CD4-positive, alpha-beta T cell (primary cell): ENCODE results near the gene DGKI. TPM values are rescaled to one million over a fixed set of nuclear protein-coding genes. Genes with fewer than 3 reads are reported as not detected.

ENCODE experiments used
- ATAC-seq: fragments of 200-7000 bp; cut with Tn5 transposase; one replicate; pipeline ENCODE4 v1.10.0; 2022; ENCODE audit warnings: mild to moderate bottlenecking; ENCODE audit not compliant: poor library complexity
- CTCF ChIA-PET: fragments of 350-600 bp; sonication (Branson Sonifier 250); formaldehyde crosslinking; loops from one replicate; lab custom pipeline; 2021; ENCODE audit warnings: antibody characterized with exemption, inconsistent platforms; lab: Charles Lee
- POLR2A ChIA-PET: fragments of 350-600 bp; sonication (Branson Sonifier 250); formaldehyde crosslinking; loops from one replicate; lab custom pipeline; 2021; ENCODE audit warnings: antibody characterized with exemption, inconsistent platforms; lab: Charles Lee
- DNase-seq, 14 experiments: peaks; one replicate each; pipeline ENCODE4 v3.0.0-alpha.2; 2013 to 2020; ENCODE audit warnings: mixed read lengths in 2 of 14
- H3K27ac ChIP-seq, 2 donors: one replicate each; pipeline versions ENCODE4 v1.5.1 to v1.7.0; 2013; ENCODE audit warnings: low read length in 2 of 2, low read depth in 1 of 2, mild to moderate bottlenecking in 1 of 2
- H3K27me3 ChIP-seq, 2 experiments: 1 replicate in 1 of 2; 2 replicates in 1 of 2; pipeline versions ENCODE4 v1.6.1 to v1.7.0; 2013; ENCODE audit warnings: low read length in 2 of 2, control low read depth in 1 of 2, mild to moderate bottlenecking in 1 of 2, moderate library complexity in 1 of 2; ENCODE audit not compliant: insufficient read depth in 2 of 2, control insufficient read depth in 1 of 2
- H3K36me3 ChIP-seq: one replicate; pipeline ENCODE4 v1.6.1; 2013; ENCODE audit warnings: low read length, control low read depth; ENCODE audit not compliant: insufficient read depth
- H3K4me1 ChIP-seq: one replicate; pipeline ENCODE4 v1.6.1; 2013; ENCODE audit warnings: low read length, control low read depth; ENCODE audit not compliant: insufficient read depth
- H3K4me3 ChIP-seq: one replicate; pipeline ENCODE4 v1.5.1; 2013; ENCODE audit warnings: mild to moderate bottlenecking, low read length, moderate library complexity
- H3K9me3 ChIP-seq, 2 experiments: 1 replicate in 1 of 2; 2 replicates in 1 of 2; pipeline versions ENCODE4 v1.6.1 to v1.7.0; 2013; ENCODE audit warnings: low read length in 2 of 2, mild to moderate bottlenecking in 2 of 2, control low read depth in 1 of 2, moderate library complexity in 1 of 2; ENCODE audit not compliant: control insufficient read depth in 1 of 2, insufficient read depth in 1 of 2
- H3K27ac Mint-ChIP-seq: one replicate; pipeline ENCODE4 v1.8.0; 2020; ENCODE audit warnings: mixed read lengths
- H3K27me3 Mint-ChIP-seq: one replicate; pipeline ENCODE4 v1.8.0; 2021; ENCODE audit warnings: mixed read lengths
- H3K36me3 Mint-ChIP-seq: one replicate; pipeline ENCODE4 v1.8.0; 2021; ENCODE audit warnings: low read depth, mixed read lengths
- H3K4me1 Mint-ChIP-seq: one replicate; pipeline ENCODE4 v1.8.0; 2021; ENCODE audit warnings: low read depth, mixed read lengths
- H3K4me3 Mint-ChIP-seq: one replicate; pipeline ENCODE4 v1.8.0; 2020; ENCODE audit warnings: mild to moderate bottlenecking, mixed read lengths
- H3K9me3 Mint-ChIP-seq: one replicate; pipeline ENCODE4 v1.8.0; 2020; ENCODE audit warnings: mixed read lengths
- intact Hi-C, 2 experiments: fragments of 100-400 bp; cut with DNase I in 1 of 2; cut with micrococcal nuclease in 1 of 2; formaldehyde crosslinking; loops; one replicate each; pipeline versions ENCODE4 v1.15.1 to v1.9.0; 2023 to 2025; cut with DNase I, micrococcal nuclease
- total RNA-seq, 174 experiments: library from RNA in 2 of 174; stranded (reverse) in 2 of 174; gene quantifications; one replicate each; pipeline ENCODE4 v1.2.3 and lab custom pipeline; 2021 to 2026
- TF ChIP-seq, protein P1 (sequence below): fragments of 200-600 bp; IDR thresholded peaks from one replicate; pipeline ENCODE4 v1.8.0; 2022; ENCODE audit warnings: antibody characterized with exemption, mild to moderate bottlenecking

The DGKI gene
- total RNA-seq, 2 experiments from 2014 or later = not detected

DNA sequence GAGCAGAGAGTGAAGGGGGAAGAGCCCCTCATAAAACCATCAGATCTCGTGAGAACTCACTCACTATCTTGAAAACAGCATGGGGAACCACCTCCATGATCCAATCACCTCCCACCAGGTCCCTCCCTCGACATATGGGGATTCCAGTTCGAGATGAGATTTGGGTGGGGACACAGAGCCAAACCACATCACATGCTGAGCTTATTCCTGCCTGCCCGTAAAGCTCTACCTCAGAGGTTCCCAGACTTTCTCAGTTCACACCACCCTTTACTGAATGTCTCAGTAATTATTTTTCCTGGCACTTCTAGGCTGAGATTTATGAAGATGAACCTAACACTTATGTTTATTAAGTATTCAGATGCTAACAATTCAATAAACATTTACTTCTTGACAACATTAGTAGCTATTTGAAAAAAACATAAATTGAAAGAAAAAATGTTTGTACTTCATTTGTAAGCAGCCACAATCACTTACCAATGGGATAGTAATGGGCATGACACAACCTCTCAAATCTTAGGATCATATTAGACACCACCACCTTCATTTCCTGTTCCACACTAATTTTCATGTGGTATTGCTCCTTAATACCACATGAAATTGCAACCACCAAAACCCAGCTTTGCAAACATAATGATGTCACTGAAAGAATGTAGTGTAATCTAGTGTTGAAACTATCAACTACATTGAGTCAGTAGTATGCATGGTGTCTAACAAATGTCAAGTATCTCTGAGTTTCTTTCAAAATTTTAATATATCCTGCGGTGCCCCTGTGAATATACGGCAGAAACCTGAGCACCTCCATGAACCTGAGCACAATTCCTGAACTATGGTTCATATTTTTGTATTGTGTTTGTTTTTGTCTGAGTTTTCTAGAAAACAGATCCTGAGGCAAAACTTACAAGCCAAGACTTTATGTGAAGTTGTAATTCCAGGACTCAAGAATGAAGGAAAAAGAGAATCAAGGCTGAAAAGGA, 4.5 kb upstream of the DGKI start:
- TF ChIP-seq, protein P1, sequence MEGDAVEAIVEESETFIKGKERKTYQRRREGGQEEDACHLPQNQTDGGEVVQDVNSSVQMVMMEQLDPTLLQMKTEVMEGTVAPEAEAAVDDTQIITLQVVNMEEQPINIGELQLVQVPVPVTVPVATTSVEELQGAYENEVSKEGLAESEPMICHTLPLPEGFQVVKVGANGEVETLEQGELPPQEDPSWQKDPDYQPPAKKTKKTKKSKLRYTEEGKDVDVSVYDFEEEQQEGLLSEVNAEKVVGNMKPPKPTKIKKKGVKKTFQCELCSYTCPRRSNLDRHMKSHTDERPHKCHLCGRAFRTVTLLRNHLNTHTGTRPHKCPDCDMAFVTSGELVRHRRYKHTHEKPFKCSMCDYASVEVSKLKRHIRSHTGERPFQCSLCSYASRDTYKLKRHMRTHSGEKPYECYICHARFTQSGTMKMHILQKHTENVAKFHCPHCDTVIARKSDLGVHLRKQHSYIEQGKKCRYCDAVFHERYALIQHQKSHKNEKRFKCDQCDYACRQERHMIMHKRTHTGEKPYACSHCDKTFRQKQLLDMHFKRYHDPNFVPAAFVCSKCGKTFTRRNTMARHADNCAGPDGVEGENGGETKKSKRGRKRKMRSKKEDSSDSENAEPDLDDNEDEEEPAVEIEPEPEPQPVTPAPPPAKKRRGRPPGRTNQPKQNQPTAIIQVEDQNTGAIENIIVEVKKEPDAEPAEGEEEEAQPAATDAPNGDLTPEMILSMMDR = no peak
- H3K4me1 ChIP-seq = peaks cover 9% of the 10 kb centered on the region
- Mint-ChIP-seq H3K36me3 (no peaks in the 10 kb centered on the region), H3K27ac (no peak overlapping the region), H3K27me3 (peaks cover 44% of the 10 kb centered on the region), H3K4me1 (no peaks in the 10 kb centered on the region), H3K4me3 (no peak overlapping the region), H3K9me3 (no peaks in the 10 kb centered on the region)
- ChIA-PET CTCF (no interaction called here), POLR2A (no interaction called here)
- H3K9me3 ChIP-seq = peaks cover 0 to 6% of the 10 kb centered on the region in 2 experiments
- H3K4me3 ChIP-seq = no peak overlapping the region
- intact Hi-C loops = no loop called here
- no peaks in the 10 kb centered on the region for H3K36me3 ChIP-seq
- DNase-seq (no peak), ATAC-seq (no peak)
- H3K27ac ChIP-seq = no peak overlapping the region
- peaks cover 14 to 21% of the 10 kb centered on the region in 2 experiments for H3K27me3 ChIP-seq

- no peaks in the 10 kb centered on the region for H3K9me3 Mint-ChIP-seq
- ATAC-seq (no peak), DNase-seq (no peak)
- TF ChIP-seq, protein P1 = no peak
- Histone ChIP-seq H3K27ac (no peak overlapping the region), H3K4me1 (peaks cover 12% of the 10 kb centered on the region), H3K27me3 (peaks cover 21 to 28% of the 10 kb centered on the region in 2 experiments), H3K9me3 (peaks cover 0 to 6% of the 10 kb centered on the region in 2 experiments), H3K4me3 (no peak overlapping the region), H3K36me3 (no peaks in the 10 kb centered on the region)
- ChIA-PET POLR2A (no interaction called here), CTCF (no interaction called here)
- no peaks in the 10 kb centered on the region for H3K4me1 Mint-ChIP-seq
- H3K27ac Mint-ChIP-seq = no peak overlapping the region
- intact Hi-C loops = no loop called here
- H3K27me3 Mint-ChIP-seq = peaks cover 51% of the 10 kb centered on the region
- H3K36me3 Mint-ChIP-seq = no peaks in the 10 kb centered on the region
- H3K4me3 Mint-ChIP-seq = no peak overlapping the region
These were observed 3.8 kb upstream of the DGKI start for GRCh38 chr7:137850571-137850970.

DNA sequence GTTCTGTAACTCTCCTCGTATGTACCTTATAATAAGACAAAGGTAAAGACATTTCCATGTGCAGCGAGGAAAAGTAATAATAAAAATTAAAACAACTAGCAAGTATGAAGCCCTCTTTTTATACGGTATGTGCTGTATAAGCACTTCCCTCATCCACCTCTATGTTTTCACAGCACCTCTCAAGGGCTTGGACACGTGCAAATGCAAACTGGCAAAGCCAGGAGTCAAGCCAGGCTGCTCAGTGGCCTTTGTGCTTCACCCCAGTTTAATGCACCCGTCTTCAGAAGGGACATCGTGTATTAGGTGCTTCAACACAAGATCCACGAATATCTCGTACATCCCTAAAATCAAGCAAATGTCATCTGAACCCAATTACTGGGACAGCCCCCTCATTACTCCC, 1.3 kb upstream of the DGKI start:
- Histone ChIP-seq H3K4me3 (no peak overlapping the region), H3K36me3 (no peaks in the 10 kb centered on the region), H3K27ac (no peak overlapping the region), H3K9me3 (peaks cover 0 to 6% of the 10 kb centered on the region in 2 experiments), H3K4me1 (peaks cover 12% of the 10 kb centered on the region), H3K27me3 (peaks cover 42 to 52% of the 10 kb centered on the region in 2 experiments)
- H3K9me3 Mint-ChIP-seq = no peaks in the 10 kb centered on the region
- POLR2A ChIA-PET = no interaction called here
- no peaks in the 10 kb centered on the region for H3K4me1 Mint-ChIP-seq
- intact Hi-C loops = no loop called here
- H3K27ac Mint-ChIP-seq = no peak overlapping the region
- DNase-seq (no peak), ATAC-seq (no peak)
- H3K36me3 Mint-ChIP-seq = no peaks in the 10 kb centered on the region
- TF ChIP-seq, protein P1 = no peak
- peak overlapping the region; percentile 32 for H3K4me3 Mint-ChIP-seq
- H3K27me3 Mint-ChIP-seq = peaks cover 76% of the 10 kb centered on the region
- CTCF ChIA-PET = no interaction called here
